Inflammatory macrophage treated with lipopolysaccharide for 1 hour (primary cell): Measurements from ENCODE around the gene HMGA1.
A peak's percentile ranks its signal among the peaks of the same experiment; 100 is the strongest.
"Not testable (repeated sequence)": the region's sequence is repeated elsewhere in the genome, so short reads cannot be mapped to it uniquely, and the experiment has no call there.

Source experiments
- DNase-seq, 2 donors: peaks; one replicate each; pipeline ENCODE4 v3.0.0-alpha.2; 2020 to 2022

HMGA1 gene

DNA sequence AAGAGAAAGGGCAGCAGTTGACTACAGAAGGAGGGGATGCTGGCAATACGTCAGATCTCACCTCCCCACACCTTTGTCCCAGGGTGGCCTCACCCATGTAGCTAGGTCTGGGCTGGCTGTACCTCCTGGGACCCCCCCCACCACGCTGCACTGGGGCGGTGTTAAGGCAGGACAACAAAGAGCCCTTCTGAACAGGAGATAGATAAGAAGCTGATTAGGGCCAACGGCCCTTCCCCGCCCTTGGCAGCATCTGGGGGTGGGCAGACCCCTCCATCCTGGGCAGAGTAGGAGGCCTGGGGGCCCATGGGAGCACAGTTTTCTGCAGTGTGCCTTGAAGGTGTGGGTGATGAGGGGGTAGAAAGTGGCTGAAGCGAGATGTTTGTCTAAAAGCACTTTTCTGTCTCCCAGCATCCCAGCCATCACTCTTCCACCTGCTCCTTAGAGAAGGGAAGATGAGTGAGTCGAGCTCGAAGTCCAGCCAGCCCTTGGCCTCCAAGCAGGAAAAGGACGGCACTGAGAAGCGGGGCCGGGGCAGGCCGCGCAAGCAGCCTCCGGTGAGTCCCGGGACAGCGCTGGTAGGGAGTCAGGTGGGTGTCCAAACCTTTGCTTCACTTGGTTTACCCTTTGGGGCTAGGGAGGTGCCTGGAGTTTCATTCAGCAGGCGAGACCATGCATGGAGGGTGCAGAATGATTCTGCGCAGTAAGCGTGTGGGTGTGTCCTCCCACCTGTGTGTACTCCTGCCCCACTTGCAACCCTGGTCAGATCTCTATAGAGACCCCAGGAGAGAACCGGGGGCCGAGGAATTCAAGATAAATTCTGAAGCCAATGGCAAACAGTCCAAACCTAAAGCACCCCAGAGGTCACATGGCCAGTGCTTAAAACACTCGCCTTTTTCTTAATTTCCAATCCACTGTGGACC is 3.9 kb downstream of the HMGA1 start:
- DNase-seq = no peak

DNA sequence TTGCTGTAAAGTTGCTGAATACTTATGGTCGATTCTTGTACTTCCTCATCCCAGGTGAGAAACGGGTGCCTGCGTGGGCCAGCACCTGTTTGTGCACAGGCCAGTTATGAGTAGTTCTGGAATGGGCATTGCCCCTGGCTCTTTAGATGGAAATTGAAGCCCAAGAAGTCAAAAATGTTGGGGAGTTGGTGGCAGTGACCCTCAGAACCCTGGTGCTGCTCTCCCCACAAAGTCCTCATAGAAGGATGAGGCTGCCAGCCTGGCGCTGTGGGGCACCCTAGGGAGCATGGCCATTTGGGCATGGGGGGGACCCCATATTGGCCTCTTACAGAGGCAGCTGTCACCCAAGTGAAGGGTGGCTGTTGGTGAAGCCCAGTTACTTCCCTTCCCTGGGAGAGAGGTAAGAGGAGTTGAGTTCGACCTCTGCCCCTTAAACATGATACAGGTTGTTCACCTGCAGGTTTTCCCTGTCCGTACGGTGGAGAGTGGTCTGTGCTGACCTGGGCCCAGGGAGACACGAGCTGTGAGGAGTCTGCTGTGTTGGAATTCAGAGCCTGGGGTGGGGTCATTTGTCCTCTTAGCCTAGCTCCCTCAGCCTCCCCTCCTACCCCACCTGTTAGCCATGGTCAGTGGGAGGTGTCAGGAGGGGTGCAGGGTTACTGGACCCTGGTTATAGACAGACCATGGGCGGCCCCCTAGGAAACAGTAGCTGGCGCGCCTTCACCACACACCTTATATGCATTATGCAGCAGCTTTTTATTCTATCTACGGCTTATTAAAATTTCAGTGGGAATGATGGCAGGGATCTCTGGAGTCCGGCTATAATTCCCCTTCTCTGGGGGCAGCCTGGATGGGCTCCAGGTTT is 4.9 kb downstream of the HMGA1 start:
- no peak for DNase-seq

DNA sequence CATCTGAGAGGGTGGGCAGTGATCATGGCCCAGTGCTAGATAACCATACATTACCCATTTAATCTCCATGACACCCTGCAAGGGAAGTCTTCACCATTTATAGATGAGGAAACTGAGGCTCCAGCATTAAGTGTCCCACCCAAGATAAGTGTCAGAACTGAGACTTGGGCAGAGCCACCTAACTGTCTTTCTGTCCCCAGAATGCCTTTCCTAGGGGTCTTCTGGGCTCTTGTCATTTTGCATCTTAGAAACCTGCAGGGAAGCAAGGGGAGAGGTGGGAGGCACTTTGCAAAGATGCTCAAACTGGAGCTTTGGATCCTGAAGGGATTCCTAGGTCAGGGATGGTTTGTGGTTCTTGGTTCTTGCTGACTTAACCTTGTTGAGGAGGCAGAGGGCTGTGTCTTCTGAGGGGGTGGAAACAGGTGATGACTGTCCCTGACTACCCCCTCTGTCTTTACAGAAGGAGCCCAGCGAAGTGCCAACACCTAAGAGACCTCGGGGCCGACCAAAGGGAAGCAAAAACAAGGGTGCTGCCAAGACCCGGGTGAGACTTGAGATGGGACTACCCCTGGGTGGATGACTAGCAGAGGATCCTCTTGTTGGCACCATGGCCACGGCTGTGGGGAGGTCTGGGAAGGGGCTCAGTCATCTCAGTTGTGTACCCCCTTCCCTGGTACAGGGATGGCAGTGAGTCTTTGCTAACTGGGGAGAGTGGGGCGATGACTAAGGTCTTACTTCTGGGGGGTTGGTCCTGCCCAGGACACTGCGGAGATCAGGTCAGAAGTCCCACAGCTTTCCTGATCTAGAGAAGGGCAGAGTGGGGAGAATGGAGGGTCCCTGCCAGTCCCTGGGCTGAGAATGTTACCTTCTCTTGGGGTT is 5.8 kb downstream of the HMGA1 start:
- no peak for DNase-seq

DNA sequence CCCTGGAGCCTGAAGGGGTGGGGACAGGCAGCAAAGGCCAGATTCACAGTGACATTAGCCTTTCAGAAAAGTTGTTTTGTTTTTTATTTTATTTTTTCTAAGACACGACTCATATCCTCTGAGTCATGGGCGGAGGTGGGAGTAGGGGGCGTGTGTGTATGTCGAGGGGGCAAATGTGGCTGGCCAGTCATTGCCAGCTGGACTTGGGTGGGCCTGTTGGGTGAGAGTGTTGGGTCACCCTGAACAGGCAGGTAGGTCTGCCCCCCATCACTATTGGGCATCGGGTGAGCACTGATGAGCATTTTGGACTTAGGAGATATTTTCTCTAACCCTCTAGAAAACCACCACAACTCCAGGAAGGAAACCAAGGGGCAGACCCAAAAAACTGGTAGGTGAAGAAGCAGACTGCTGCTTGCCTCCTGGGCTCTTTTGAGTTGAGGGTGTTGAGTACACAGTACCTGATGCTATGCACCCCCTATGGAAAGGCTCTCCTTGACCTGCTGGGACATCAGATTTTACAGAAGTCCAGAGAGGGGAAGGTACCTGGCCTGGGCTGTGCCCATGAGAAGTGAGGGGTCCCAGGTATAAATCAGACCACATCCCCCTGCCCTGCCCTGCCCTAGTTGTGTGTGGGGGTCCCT is 6.6 kb downstream of the HMGA1 start:
- no peak for DNase-seq

DNA sequence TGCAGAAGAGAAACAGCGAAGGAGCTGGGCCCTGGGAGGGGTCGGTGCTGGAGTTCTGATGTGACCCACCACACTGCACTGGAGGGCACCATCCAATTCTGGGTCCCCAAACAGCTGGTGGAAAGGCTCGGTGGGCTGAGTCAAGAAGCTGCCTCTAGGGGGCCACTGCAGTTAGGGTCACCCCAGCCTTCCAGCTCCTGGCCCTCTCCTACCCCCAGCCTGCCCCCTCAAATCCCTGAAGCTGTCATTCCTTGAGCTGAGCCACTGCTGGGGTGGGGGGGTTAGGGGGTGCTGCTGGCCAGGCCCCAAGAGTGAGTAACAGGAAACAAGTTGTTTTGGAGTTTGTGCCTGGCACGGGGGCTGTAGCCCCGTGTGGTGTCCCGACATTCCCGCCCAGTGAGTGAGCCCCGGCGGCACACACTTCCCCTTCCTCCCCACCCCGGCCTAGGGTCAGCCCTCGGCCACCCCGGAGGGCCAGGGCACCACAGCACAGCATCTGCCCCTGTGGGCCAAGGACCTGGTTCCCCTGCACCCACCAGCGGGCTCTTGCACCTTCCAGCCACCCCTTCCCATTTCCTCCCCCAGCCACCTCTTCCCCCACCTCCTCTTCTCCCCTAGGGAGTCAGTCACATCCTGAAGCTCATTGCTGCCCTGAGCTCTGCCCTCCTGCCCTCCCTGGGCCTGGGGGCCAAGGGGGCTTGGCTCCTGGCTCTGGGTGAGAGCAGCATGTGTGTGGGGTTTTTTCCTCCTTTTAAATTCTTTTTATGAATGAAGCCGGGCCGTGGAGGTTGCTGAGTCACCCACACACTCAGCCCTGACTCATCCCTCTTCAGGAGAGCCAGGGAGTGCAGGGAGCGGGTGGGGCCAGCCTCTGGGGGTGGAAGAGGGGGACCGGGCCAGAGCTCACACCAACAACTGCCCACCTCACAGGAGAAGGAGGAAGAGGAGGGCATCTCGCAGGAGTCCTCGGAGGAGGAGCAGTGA is 7.5 kb downstream of the HMGA1 start:
- DNase-seq = peak; percentile 78 to 84

DNA sequence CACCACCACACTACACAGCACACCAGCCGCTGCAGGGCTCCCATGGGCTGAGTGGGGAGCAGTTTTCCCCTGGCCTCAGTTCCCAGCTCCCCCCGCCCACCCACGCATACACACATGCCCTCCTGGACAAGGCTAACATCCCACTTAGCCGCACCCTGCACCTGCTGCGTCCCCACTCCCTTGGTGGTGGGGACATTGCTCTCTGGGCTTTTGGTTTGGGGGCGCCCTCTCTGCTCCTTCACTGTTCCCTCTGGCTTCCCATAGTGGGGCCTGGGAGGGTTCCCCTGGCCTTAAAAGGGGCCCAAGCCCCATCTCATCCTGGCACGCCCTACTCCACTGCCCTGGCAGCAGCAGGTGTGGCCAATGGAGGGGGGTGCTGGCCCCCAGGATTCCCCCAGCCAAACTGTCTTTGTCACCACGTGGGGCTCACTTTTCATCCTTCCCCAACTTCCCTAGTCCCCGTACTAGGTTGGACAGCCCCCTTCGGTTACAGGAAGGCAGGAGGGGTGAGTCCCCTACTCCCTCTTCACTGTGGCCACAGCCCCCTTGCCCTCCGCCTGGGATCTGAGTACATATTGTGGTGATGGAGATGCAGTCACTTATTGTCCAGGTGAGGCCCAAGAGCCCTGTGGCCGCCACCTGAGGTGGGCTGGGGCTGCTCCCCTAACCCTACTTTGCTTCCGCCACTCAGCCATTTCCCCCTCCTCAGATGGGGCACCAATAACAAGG is 8.5 kb downstream of the HMGA1 start:
- DNase-seq = not testable (repeated sequence)

DNA sequence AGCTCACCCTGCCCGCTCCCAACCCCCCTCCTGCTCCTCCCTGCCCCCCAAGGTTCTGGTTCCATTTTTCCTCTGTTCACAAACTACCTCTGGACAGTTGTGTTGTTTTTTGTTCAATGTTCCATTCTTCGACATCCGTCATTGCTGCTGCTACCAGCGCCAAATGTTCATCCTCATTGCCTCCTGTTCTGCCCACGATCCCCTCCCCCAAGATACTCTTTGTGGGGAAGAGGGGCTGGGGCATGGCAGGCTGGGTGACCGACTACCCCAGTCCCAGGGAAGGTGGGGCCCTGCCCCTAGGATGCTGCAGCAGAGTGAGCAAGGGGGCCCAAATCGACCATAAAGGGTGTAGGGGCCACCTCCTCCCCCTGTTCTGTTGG is 9.1 kb downstream of the HMGA1 start:
- DNase-seq = not testable (repeated sequence)

DNA sequence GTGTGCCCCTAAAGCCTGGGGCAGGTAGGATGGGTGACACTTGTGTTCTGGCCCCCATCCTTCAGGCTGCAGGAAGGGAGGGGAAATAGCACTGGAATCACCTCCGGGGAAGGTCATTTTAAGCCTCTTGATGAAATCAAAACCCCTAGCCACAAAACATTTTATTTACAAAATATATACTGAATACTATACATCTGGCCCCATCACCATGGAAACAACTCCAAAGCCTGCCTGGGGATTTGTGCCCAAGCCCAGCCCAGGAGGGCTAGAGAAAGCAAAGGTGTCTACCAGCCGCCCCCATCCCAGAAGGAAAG is 9.5 kb downstream of the HMGA1 start:
- no peak for DNase-seq

DNA sequence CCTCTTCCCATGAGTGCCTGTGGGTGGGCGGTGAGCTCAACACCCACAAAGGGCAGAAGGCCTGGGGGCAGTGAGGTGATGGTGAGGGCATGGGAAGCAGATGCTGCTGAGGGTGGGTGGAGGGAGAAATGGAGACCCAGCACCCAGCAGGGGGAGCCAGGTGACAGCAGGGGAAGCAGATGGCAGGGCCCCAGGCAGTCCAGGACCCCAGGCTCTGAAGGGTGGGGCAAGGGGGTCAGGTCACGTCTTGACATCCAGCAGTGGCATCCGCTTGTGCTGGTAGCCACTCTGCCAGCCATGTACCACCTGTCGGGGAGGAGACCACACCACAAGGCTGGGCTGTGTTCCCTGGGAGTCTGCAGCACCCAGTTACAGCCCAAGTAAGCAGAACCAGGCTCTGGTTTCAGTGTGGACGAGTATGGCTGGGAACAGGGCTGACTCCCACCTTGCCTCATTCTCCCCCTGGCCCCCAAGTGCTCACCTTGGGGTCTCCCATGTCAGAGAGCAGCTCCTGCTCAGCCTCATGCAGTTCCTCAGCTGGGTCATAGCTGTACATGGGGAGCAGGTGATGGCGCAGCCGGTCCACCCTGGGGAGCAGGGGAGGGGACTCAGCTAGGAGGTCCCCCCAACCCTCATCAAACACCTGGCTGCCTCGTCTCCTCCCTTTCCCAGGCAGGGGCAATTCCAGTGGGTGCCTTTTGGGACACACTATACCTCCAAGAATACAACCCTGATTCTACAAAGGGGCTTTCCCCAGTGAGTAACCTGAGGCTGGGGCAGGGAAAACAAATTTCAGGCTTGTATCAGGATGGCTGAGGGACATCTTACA is 10.1 kb downstream of the HMGA1 start:
- no peak for DNase-seq

DNA sequence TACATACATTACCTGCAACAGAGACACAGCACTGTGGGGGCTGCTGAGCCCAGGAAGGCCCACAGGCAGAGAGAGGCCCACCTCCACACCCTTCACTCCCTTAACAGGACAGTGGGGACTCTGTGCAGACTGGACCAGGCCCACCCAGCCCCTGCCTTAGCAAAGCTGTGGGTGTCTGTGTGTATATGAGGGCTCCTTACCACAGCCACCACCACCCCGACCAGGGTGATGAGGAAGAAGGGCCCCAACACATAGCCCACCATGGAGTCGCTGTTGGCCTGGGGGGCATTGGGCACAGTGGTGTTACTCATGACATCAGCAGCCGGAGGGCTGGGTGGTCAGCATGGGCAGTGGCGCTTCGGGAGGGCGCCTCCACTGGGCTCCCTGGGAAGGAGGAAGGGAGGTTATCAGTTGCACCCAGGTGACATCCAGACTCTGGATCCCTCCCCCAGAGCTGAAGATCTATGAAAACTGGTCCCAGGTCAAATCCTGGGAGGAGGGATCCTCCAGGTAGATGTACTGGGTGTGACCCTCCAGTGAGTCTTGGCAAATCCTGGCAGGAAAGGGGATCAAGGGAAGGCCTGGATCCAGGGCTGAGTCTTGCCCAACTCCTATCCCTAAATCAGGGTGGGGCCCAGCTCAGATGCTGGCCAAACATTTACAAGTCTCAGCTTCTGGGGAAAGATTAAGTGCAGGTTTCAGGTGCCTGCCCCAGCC is 11.0 kb downstream of the HMGA1 start:
- no peak for DNase-seq

DNA sequence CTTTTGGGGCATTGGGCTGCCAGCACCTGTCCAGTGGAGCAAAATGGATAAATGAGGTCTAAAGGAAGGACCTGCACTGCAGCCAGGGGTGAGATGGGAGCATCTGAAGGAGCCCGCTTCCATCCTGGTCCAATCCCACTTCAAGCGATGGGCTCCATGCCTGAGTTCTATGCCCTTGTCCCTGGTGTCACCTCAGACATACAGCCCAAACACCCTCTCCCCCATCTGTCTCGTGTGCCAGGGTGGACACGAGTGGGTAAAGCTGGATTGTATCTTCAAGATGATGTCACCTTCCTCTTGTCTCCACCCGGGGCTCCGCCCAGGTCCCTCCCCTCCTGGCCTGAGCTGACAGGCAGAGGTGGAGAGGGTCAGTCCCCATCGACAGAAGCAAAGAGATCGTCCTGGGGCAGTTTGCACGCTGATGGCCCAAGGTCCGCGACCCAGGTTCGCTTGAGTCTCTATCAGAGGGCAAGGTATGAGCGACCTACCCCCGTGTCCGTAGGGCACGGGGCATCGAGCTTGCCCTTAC is 11.6 kb downstream of the HMGA1 start:
- peak; percentile 57 to 67 for DNase-seq

DNA sequence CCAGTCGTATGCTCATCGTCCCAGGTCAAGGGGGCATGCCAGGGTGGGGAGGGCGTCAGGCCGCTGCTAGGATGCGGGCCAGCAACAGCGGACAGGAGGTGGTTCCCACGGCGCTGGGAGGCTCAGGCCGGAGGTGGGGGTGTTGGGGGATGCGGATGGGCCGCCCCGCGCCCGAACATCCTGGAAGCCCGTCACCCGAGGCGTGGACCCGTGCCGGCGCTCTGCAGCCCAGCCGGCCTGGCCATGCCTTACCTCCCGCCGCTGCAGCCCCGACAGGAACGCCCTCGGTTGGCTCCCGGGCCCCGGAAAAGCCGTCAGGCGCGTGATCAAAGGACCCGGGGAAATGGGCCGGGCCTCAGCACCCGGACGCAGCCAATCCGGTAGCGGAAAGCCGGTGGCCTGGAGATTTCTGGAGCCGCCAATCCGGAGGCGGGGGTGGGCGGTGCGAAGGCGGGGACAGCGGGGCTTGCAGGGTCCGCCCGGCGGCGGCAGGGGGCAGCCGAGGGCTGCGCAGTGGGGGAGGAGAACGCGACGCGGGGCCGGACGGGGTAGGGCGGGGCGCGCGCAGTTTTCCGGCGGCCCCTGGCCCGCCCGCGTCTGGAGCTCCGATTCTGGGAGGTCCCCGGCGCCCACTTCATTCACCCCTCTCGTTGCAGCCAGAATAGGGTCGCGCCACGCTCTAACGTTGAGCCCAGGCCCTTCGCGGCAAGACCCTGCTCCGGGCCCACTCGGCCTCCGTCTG is 12.2 kb downstream of the HMGA1 start, which contains the start of gene SMIM29:
SMIM29 (minus strand) TSS at position 280 of the 742 bp plus-strand sequence. CDS start 1,215 bp downstream, outside the sequence.
- DNase-seq = peak; percentile 88 to 98

DNA sequence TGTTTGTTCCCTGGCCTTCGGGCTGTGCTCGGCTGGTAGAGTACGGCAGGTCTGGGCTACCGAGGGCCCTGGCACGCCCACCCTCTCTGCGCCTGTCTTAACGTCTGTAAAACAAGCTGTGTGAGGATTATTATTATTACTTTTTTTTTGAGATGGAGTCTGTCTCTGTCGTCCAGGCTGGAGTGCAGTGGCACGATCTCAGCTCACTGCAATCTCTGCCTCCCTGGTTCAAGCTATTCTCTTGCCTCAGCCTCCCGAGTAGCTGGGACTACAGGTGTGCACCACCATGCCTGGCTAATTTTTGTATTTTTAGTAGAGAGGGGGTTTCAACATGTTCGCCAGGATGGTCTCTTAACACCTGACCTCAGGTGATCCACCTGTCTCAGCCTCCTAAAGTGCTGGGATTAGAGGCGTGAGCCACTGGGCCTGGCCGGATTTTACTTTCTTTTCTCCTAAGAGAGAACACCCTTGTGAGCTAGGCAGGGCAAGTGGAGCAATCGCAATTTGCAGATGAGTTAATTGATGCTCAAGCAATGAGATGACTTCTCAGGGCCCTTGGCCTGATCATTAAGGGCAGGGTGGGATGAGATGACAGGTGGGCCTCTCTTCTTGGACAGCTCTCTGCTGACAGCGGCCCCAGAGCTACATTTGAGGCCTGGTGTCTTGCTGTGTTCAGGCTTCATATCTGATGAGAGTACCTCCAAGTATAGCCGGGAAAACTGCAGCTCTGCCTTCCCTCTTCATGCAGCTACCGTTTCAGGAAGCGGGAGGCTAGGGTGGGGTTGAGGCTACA is 13.0 kb downstream of the HMGA1 start:
- DNase-seq = peak in 1 of 2 donors; percentile 22

DNA sequence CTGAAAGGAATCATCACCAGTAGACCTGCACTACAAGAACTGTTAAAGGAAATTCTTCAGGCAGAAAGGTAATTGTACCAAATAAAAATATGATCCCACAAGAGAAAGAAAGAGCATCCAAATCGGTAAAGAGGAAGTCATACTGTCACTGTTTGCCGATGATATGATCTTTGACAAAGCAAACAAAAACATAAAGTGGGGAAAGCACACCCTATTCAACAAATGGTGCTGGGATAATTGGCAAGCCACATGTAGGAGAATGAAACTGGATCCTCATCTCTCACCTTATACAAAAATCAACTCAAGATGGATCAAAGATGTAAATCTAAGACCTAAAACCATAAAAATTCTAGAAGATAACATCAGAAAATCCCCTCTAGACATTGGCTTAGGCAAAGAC is 15.7 kb downstream of the HMGA1 start:
- DNase-seq = not testable (repeated sequence)

DNA sequence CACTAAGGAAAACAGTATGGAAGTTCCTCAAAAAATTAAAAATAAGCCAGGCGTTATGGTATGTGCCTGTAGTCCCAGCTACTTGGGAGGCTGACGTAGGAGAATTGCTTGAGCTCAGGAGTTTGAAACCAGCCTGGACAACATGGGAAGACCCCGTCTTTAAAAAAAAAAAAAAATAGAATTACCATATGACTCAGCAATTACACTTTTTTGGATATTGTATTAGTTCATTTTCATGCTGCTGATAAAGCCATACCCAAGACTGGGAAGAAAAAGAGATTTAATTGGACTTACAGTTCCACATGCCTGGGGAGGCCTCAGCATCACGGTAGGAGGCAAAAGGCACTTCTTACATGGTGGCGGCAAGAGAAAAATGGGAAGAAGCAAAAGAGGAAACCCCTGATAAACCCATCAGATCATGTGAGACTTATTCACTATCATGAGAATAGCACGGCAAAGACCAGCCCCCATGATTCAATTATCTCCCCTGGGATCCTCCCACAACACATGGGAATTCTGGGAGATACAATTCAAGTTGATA is 22.9 kb downstream of the HMGA1 start:
- peak; percentile 26 to 31 for DNase-seq

DNA sequence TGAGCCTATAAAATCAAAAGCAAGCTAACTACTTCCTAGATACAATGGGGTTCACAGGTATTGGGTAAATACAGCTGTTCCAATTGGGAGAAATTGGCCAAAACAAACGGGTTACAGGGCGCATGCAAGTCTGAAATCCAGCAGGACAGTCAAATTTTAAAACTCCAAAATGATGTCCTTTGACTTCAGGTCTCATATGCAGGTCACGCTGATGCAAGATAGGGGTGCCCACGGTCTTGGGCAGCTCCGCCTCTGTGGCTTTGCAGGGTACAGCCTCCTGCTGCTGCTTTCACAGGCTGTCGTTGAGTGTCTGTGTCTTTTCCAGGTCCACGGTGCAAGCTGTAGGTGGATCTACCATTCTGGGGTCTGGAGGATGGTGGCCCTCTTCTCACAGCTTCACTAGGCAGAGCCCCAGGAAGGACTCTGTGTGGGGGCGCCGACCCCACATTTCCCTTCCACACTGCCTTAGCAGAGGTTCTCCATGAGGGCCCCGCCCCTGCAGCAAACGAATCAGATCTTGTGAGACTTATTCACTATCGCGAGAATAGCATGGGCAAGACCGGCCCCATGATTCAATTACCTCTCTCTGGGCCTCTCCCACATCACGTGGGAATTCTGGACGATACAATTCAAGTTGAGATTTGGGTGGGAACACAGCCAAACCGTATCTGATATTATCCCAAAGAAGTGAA is 24.0 kb downstream of the HMGA1 start:
- DNase-seq = no peak
